DOHH2 (cell line): ENCODE results near the gene DNAJC5G.

Experiments
- CTCF ChIP-seq: fragments of 200-600 bp; sonication (generic); IDR thresholded peaks from one replicate; pipeline ENCODE4 v1.5.1; 2014; ENCODE audit warnings: antibody characterized with exemption, mild to moderate bottlenecking, low read depth, low read length; ENCODE audit not compliant: poor library complexity, severe bottlenecking
- EZH2phosphoT487 ChIP-seq: fragments of 200-600 bp; sonication (generic); IDR thresholded peaks from 2 replicates; pipeline ENCODE4 v1.6.1; 2017; ENCODE audit warnings: borderline replicate concordance, mild to moderate bottlenecking, antibody characterized with exemption, low read length, moderate library complexity, mixed read lengths

- TF ChIP-seq CTCF (no peak), EZH2phosphoT487 (no peak)
These were observed 39.5 kb downstream of the DNAJC5G start for GRCh38 chr2:27314709-27315108.
